ENCODE results near the gene CD274. TPM values are rescaled to one million over a fixed set of nuclear protein-coding genes. Genes with fewer than 3 reads are reported as not detected.

Gene CD274
- total RNA-seq, 1 donor from 2014 or later = 21.4 TPM

DNA sequence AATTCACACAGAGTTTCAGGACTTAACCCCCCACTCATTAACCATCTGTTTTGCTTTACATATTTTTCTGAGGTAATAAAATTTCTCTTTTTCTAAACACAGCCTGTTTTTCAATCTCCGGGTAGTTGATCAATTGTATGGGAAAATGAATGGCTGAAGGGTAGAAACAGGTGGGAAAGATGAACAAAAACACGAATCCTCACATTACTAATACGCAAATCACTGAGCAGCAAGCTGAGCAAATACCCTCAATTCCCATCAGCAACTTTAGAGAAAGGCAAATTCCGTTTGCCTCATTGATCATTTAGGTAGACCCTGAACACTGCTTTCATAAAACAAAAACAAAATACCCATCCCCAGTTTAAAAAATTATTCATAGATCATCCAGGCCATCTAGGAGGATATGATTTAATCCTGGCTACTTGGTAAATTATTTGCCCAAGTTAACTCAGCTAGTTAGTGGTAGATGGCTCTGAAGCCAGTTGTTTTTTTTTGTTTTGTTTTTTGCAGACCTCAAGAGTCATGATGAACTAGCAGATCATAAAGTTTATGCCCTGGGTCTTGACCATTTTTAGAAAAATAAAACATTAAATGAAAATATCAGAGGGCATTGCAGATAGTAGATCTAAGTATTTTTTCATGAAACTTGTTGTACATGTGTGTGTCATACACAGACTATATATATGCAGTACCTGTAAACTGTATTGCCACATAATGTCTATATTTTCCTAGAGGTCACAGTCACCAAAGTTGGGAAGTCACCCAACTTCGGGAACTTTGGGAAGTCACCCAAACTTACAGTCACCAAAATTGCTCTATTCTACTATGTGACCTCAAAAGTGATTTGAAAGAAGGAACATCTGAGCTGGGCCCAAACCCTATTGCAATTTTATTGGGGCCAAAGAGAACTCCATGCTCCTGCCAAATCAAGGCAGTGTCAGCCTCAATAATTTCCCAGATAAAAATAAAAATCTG lies 1.6 kb upstream of the CD274 start:
- Histone ChIP-seq H3K36me3 (ENCODE audit: insufficient read depth, low read length) (no peaks in the 10 kb centered on the region), H4K20me1 (ENCODE audit: insufficient read depth, low read length) (no peaks in the 10 kb centered on the region), H2AFZ (ENCODE audit: low read depth, low read length) (no peak overlapping the region), H3K79me2 (ENCODE audit: insufficient read depth, low read length) (peaks cover 42% of the 10 kb centered on the region), H3K9me3 (ENCODE audit: insufficient read depth, low read depth, low read length) (no peaks in the 10 kb centered on the region), H3K9ac (ENCODE audit: low read length) (no peak overlapping the region), H3K4me3 (ENCODE audit: insufficient read depth, low read depth, low read length) (no peak overlapping the region), H3K4me2 (ENCODE audit: low read length) (no peak overlapping the region), H3K4me1 (ENCODE audit: insufficient read depth, low read length) (peaks cover 32% of the 10 kb centered on the region), H3K27ac (ENCODE audit: low read depth, low read length) (no peak overlapping the region), H3K27me3 (ENCODE audit: insufficient read depth, low read length) (no peaks in the 10 kb centered on the region)
- TF ChIP-seq, protein P1, sequence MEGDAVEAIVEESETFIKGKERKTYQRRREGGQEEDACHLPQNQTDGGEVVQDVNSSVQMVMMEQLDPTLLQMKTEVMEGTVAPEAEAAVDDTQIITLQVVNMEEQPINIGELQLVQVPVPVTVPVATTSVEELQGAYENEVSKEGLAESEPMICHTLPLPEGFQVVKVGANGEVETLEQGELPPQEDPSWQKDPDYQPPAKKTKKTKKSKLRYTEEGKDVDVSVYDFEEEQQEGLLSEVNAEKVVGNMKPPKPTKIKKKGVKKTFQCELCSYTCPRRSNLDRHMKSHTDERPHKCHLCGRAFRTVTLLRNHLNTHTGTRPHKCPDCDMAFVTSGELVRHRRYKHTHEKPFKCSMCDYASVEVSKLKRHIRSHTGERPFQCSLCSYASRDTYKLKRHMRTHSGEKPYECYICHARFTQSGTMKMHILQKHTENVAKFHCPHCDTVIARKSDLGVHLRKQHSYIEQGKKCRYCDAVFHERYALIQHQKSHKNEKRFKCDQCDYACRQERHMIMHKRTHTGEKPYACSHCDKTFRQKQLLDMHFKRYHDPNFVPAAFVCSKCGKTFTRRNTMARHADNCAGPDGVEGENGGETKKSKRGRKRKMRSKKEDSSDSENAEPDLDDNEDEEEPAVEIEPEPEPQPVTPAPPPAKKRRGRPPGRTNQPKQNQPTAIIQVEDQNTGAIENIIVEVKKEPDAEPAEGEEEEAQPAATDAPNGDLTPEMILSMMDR (IDR thresholded peaks at IDR 0.05; ENCODE audit: insufficient read depth, low read depth, low read length) = no peak
- TF ChIP-seq EZH2 (IDR thresholded peaks at IDR 0.05; ENCODE audit: insufficient read depth, low read length) = no peak
- Mint-ChIP-seq H3K4me1 (ENCODE audit: low read depth, unreplicated experiment) (peaks cover 18% of the 10 kb centered on the region), H3K36me3 (ENCODE audit: low read depth, unreplicated experiment) (no peaks in the 10 kb centered on the region), H3K27me3 (ENCODE audit: low read depth, unreplicated experiment) (no peaks in the 10 kb centered on the region), H3K9me3 (ENCODE audit: unreplicated experiment) (peaks cover 4% of the 10 kb centered on the region), H3K4me3 (ENCODE audit: unreplicated experiment) (peak overlapping the region; percentile 66), H3K27ac (ENCODE audit: unreplicated experiment) (no peak overlapping the region)
- FAIRE-seq (no peak), DNase-seq (ENCODE audit: low read depth) (no peak)

DNA sequence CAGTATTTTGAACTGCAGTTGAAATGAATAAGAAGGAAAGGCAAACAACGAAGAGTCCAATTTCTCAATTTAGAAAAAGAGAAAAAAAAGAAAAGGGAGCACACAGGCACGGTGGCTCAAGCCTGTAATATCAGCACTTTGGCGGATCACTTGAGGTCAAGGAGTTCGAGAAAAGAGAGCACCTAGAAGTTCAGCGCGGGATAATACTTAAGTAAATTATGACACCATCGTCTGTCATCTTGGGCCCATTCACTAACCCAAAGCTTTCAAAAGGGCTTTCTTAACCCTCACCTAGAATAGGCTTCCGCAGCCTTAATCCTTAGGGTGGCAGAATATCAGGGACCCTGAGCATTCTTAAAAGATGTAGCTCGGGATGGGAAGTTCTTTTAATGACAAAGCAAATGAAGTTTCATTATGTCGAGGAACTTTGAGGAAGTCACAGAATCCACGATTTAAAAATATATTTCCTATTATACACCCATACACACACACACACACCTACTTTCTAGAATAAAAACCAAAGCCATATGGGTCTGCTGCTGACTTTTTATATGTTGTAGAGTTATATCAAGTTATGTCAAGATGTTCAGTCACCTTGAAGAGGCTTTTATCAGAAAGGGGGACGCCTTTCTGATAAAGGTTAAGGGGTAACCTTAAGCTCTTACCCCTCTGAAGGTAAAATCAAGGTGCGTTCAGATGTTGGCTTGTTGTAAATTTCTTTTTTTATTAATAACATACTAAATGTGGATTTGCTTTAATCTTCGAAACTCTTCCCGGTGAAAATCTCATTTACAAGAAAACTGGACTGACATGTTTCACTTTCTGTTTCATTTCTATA lies 602 bp upstream of the CD274 start:
- Histone ChIP-seq H3K36me3 (ENCODE audit: insufficient read depth, low read length) (no peaks in the 10 kb centered on the region), H3K4me2 (ENCODE audit: low read length) (peak overlapping the region; percentile 88), H3K9ac (ENCODE audit: low read length) (peak overlapping the region; percentile 76), H3K4me1 (ENCODE audit: insufficient read depth, low read length) (peaks cover 40% of the 10 kb centered on the region), H3K27me3 (ENCODE audit: insufficient read depth, low read length) (no peaks in the 10 kb centered on the region), H3K4me3 (ENCODE audit: insufficient read depth, low read depth, low read length) (peak overlapping the region; percentile 81), H2AFZ (ENCODE audit: low read depth, low read length) (peak overlapping the region; percentile 89), H3K9me3 (ENCODE audit: insufficient read depth, low read depth, low read length) (no peaks in the 10 kb centered on the region), H3K79me2 (ENCODE audit: insufficient read depth, low read length) (peaks cover 52% of the 10 kb centered on the region), H3K27ac (ENCODE audit: low read depth, low read length) (peak overlapping the region; percentile 55), H4K20me1 (ENCODE audit: insufficient read depth, low read length) (no peaks in the 10 kb centered on the region)
- H3K9me3 Mint-ChIP-seq (ENCODE audit: unreplicated experiment) = peaks cover 2% of the 10 kb centered on the region
- TF ChIP-seq EZH2 (IDR thresholded peaks at IDR 0.05; ENCODE audit: insufficient read depth, low read length) = no peak
- TF ChIP-seq, protein P1 (IDR thresholded peaks at IDR 0.05; ENCODE audit: insufficient read depth, low read depth, low read length) = no peak
- H3K4me1 Mint-ChIP-seq (ENCODE audit: low read depth, unreplicated experiment) = peaks cover 20% of the 10 kb centered on the region
- FAIRE-seq (no peak), DNase-seq (ENCODE audit: low read depth) (no peak)
- no peaks in the 10 kb centered on the region for H3K36me3 Mint-ChIP-seq (ENCODE audit: low read depth, unreplicated experiment)
- no peaks in the 10 kb centered on the region for H3K27me3 Mint-ChIP-seq (ENCODE audit: low read depth, unreplicated experiment)
- H3K27ac Mint-ChIP-seq (ENCODE audit: unreplicated experiment) = no peak overlapping the region
- peak overlapping the region; percentile 89 for H3K4me3 Mint-ChIP-seq (ENCODE audit: unreplicated experiment)
